ENCODE data around the gene LRP1.

LRP1 gene

GRCh38 chr12:57195611-57196371 is 67.5 kb downstream of the LRP1 start:
- no peak for DNase-seq (ENCODE audit: low read depth)

- no peak for DNase-seq (ENCODE audit: low read depth)
Observed at GRCh38 chr12:57196439-57196838, 68.2 kb downstream of the LRP1 start.

- DNase-seq (ENCODE audit: low read depth) = no peak
Observed at GRCh38 chr12:57196956-57197355, 68.7 kb downstream of the LRP1 start.

- DNase-seq (ENCODE audit: low read depth) = no peak
Observed at GRCh38 chr12:57198329-57198728, 70.0 kb downstream of the LRP1 start.

- DNase-seq (ENCODE audit: low read depth) = no peak
Observed at GRCh38 chr12:57199191-57199590, 70.9 kb downstream of the LRP1 start.

GRCh38 chr12:57200497-57200896 is 72.2 kb downstream of the LRP1 start:
- DNase-seq (ENCODE audit: low read depth) = no peak

- DNase-seq (ENCODE audit: low read depth) = no peak
Observed at GRCh38 chr12:57201219-57201618, 72.9 kb downstream of the LRP1 start.

- DNase-seq (ENCODE audit: low read depth) = no peak
Observed at GRCh38 chr12:57201631-57202030, 73.3 kb downstream of the LRP1 start.

- no peak for DNase-seq (ENCODE audit: low read depth)
Observed at GRCh38 chr12:57202321-57202720, 74.0 kb downstream of the LRP1 start.

GRCh38 chr12:57203201-57203600 is 74.9 kb downstream of the LRP1 start:
- no peak for DNase-seq (ENCODE audit: low read depth)

- DNase-seq (ENCODE audit: low read depth) = no peak
Observed at GRCh38 chr12:57203791-57204190, 75.5 kb downstream of the LRP1 start.

GRCh38 chr12:57204454-57204853 is 76.2 kb downstream of the LRP1 start:
- no peak for DNase-seq (ENCODE audit: low read depth)

GRCh38 chr12:57205186-57205585 is 76.9 kb downstream of the LRP1 start:
- no peak for DNase-seq (ENCODE audit: low read depth)

GRCh38 chr12:57205931-57206330 is 77.6 kb downstream of the LRP1 start:
- no peak for DNase-seq (ENCODE audit: low read depth)

GRCh38 chr12:57207731-57208630 is 79.7 kb downstream of the LRP1 start:
- no peak for DNase-seq (ENCODE audit: low read depth)

- no peak for DNase-seq (ENCODE audit: low read depth)
Observed at GRCh38 chr12:57208631-57209282, 80.5 kb downstream of the LRP1 start.

GRCh38 chr12:57209916-57210315 is 81.6 kb downstream of the LRP1 start:
- no peak for DNase-seq (ENCODE audit: low read depth)

GRCh38 chr12:57210461-57210860 is 82.2 kb downstream of the LRP1 start:
- DNase-seq (ENCODE audit: low read depth) = no peak

- no peak for DNase-seq (ENCODE audit: low read depth)
Observed at GRCh38 chr12:57210926-57211692, 82.8 kb downstream of the LRP1 start.

GRCh38 chr12:57211791-57212700 is 83.8 kb downstream of the LRP1 start:
- DNase-seq (ENCODE audit: low read depth) = no peak

GRCh38 chr12:57212701-57213057 is 84.4 kb downstream of the LRP1 start:
- no peak for DNase-seq (ENCODE audit: low read depth)
